Panc1 (cell line): ENCODE measurements around the gene GPM6B.

Source experiments
- CTCF ChIP-seq: fragments of 450-650 bp; IDR thresholded peaks from 2 replicates; pipeline ENCODE4 v1.5.1; 2017; ENCODE audit warnings: mild to moderate bottlenecking
- POLR2AphosphoS5 ChIP-seq: IDR thresholded peaks from 2 replicates; pipeline ENCODE4 v1.6.1; 2012; ENCODE audit warnings: mild to moderate bottlenecking, low read depth, low read length, moderate library complexity
- REST ChIP-seq, 2 experiments: IDR thresholded peaks; 2 replicates each; pipeline ENCODE4 v1.6.1; 2011 to 2012; ENCODE audit warnings: low read depth in 2 of 2, control low read depth in 1 of 2, low read length in 1 of 2, mild to moderate bottlenecking in 1 of 2, moderate library complexity in 1 of 2; ENCODE audit not compliant: insufficient read depth in 1 of 2
- SIN3A ChIP-seq: IDR thresholded peaks from 2 replicates; pipeline ENCODE4 v1.6.1; 2012; ENCODE audit warnings: low read depth, mild to moderate bottlenecking, low read length, moderate library complexity, borderline replicate concordance; ENCODE audit not compliant: insufficient read depth

GRCh38 chrX:13747836-13748235 lies 69.1 kb downstream of the GPM6B start:
- peak; percentile 47 for TF ChIP-seq CTCF
- TF ChIP-seq REST (IDR thresholded peaks at IDR 0.05; ENCODE audit: insufficient read depth in 1 of 2, low read depth in 2 of 2, low read length in 1 of 2), result no peak
- no peak for TF ChIP-seq SIN3A
- TF ChIP-seq POLR2AphosphoS5, result no peak
